ENCODE data around the gene RTBDN. TPM values are rescaled to one million over a fixed set of nuclear protein-coding genes. Genes with fewer than 3 reads are reported as not detected.

RTBDN gene
- 0.21 and 1.6 TPM in 2 replicates for total RNA-seq (2014; rRNA removed; shearing (Covaris generic))
- 3.6 and 4.3 TPM in 2 replicates for polyA plus RNA-seq (2015; cell fraction: cytosol; rRNA removed)
- 0.14 TPM in 1 of 2 replicates, not detected in the other for polyA plus RNA-seq (2015; cell fraction: nucleus; rRNA removed)

DNA sequence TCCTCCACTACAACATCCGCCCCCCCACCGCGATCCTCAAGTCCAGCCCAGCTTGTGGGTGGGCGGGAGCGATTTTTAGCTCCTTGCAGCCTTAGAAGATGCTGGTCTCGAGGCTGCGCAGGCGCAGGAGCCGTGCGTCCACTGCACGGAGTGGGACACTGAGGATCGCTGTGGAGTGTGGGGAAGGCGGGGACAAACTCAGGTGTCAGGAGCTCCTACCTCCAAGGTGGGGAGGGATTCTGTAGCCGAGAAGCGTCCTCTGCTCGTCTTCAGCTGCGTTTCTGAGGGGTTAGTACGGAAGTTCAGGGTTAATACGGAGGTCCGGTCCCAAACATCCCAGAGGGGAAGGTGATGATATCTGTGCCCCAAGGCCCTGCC, at the start of gene RTBDN:
Gene RTBDN (minus strand): TSS at position 14 of the 378 bp plus-strand sequence. CDS start 4,600 bp downstream, outside the sequence.
- in situ Hi-C loops (cut with HindIII; ENCODE audit: low pct_unique_long_range_greater_than_20kb, low sequenced_read_pairs), result no loop called here
- peak; percentile 28 for DNase-seq (ENCODE audit: low read depth, low spot score)

DNA sequence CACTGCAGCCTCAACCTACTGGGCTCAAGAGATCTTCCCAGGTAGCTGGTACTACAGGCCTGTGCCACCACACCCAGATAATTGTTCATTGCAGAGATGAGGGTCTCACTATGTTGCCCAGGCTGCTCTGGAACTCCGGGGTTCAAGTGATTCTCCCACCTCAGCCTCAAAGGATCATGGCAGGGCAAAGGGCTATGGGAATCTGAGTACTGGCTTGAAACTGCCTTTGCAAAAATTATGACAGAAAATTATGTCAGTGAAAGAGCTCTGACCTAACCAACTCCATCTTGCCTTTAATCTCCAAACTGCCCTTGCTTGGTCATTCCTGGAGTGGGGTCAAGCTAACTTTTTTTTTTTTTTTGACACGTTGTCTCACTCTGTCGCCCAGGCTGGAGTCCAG, 48.2 kb upstream of the RTBDN start:
- in situ Hi-C loops (cut with HindIII; ENCODE audit: low pct_unique_long_range_greater_than_20kb, low sequenced_read_pairs), result no loop called here
- DNase-seq (ENCODE audit: low read depth, low spot score), result no peak

DNA sequence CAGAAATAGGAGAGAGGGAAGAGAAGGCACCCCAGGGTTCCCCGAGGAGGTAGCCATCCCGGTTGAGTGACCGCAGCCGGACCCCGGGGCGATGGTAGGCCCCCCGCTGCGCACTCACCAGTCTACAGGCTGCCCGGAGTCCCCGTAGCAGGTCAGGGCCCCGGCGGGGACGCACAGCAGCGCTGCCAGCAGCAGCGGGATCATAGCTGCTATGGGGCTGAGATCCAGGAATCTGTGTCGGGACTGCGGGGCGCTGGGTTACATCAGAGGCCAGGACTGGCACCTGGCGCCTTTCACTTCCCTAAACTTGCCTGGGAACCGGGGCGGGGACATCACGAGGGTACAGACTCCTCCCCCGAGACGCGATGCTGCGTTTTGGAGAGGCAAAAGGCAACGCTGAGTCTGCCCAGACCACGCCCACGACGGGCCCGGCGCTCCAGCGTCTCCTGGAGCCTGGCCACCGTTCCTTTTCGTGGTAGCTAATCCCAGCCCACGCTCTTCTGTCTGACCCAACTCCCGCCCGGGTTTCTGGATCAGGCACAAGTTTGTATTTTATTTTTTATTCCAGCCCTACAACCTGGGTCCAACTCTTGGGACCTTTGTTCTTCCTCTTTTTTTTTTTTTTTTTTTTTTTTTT, 46.9 kb upstream of the RTBDN start, which contains the start of gene DNASE2:
Gene DNASE2 (minus strand): TSS at position 278 of the 637 bp plus-strand sequence. CDS start 74 bp downstream, at position 204.
- in situ Hi-C loops (cut with HindIII; ENCODE audit: low pct_unique_long_range_greater_than_20kb, low sequenced_read_pairs), result no loop called here

DNA sequence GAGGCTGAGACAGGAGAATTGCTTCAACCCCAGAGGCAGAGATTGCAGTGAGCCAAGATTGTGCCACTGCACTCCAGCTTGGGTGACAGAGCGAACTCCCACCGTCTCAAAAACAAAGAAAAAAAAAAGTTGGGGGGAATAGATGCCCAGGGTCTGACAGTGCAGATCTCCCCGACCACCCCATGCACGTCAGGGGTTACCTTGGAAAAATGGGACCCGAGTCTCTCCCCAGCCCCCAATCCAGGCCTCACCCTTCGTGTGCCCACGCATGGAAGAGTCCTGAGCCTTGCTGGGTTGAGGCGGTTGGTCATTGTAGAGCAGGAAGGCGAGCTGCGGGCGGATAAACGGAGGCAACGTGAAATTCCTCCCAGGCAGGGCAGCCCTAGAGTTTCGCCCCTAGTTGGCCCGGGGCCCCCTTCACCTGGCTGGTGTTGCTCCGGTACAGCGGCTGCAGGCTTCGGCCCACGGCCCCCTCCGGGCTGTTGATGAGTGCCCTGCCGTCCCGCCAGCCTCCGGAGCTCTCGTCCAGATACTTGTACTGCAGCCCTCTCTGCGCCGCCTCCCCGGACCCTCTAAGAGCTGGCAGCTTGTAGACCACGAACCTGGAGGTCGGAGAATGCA, 46.3 kb upstream of the RTBDN start:
- DNase-seq (ENCODE audit: low read depth, low spot score), result peak; percentile 18
- in situ Hi-C loops (cut with HindIII; ENCODE audit: low pct_unique_long_range_greater_than_20kb, low sequenced_read_pairs), result no loop called here

More for the DNA sequence above, 46.9 kb upstream of the RTBDN start, which contains the start of gene DNASE2:
- peak; percentile 93 for DNase-seq (ENCODE audit: low read depth, low spot score)

DNA sequence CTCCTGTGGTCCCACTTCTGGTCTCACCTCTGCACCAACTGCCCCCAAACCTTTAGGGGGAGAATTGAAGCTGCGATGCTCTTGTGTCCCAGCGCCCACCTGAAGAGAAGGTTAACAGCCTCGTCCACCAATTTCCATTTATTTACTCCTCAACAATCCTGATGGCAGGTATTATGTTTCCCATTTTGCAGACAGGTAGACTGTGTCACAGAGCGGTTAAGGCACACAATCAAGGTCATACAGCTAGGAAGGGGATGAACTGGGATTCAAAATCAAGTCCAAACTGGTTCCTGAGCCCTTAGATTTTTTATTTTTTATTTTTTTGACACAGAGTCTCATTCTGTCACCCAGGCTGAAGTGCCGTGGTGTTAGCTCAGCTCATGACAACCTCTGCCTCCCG, 40.7 kb upstream of the RTBDN start:
- no peak for DNase-seq (ENCODE audit: low read depth, low spot score)
- in situ Hi-C loops (cut with HindIII; ENCODE audit: low pct_unique_long_range_greater_than_20kb, low sequenced_read_pairs), result no loop called here

DNA sequence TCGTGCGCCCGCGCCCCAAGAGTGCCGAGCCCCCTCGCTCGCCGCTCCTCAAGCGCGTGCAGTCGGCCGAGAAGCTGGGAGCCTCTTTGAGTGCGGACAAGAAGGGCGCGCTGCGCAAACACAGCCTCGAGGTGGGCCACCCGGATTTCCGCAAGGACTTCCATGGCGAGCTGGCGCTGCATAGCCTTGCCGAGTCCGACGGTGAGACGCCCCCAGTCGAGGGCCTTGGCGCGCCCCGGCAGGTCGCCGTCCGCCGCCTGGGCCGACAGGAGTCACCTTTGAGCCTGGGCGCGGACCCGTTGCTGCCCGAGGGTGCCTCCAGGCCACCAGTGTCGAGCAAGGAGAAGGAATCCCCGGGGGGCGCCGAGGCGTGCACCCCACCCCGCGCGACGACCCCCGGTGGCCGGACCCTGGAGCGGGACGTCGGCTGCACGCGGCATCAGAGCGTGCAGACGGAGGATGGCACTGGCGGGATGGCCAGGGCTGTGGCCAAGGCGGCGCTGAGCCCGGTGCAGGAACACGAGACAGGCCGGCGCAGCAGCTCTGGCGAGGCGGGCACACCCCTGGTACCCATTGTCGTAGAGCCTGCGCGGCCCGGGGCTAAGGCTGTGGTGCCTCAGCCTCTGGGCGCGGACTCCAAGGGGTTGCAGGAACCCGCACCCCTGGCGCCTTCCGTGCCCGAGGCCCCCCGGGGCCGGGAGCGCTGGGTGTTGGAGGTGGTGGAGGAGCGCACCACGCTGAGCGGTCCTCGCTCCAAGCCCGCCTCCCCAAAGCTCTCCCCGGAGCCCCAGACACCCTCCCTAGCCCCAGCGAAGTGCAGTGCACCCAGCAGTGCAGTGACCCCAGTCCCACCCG, 39.7 kb upstream of the RTBDN start:
- in situ Hi-C loops (cut with HindIII; ENCODE audit: low pct_unique_long_range_greater_than_20kb, low sequenced_read_pairs), result no loop called here
- no peak for DNase-seq (ENCODE audit: low read depth, low spot score)

DNA sequence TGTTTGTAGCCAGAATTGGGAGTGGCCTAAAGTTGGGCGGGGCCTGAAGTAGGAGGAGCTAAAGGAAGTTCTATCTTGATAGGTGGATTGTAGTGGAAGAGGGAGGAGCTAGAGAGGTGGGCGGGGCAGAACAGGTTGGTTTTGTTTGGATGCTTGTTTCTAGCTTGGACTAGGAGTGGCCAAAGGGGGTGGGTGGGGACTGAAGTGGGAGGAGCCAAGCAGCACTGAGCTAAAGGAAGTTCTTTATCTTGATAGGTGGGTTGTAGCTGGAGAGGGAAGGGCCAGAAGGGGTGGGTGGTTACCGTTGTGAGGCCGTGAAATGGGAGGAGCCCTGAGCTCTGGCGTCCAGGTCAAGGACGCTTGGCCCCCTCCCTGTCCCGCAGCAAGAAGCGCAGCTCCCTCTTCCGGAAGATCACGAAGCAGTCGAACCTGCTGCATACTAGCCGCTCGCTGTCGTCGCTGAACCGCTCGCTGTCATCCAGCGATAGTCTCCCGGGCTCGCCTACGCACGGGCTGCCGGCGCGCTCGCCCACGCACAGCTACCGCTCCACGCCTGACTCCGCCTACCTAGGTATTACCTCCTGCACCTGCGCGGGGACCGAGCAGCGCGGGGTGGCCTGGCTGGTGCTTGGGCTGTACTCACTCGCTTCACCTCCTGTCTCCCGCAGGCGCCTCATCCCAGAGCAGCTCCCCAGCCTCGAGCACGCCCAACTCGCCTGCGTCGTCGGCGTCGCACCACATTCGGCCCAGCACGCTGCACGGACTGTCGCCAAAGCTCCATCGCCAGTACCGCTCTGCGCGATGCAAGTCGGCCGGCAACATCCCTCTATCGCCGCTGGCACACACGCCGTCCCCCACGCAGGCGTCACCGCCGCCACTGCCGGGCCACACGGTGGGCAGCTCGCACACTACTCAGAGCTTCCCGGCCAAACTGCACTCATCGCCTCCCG, 38.8 kb upstream of the RTBDN start:
- DNase-seq (ENCODE audit: low read depth, low spot score), result peak; percentile 47
- in situ Hi-C loops (cut with HindIII; ENCODE audit: low pct_unique_long_range_greater_than_20kb, low sequenced_read_pairs), result no loop called here

DNA sequence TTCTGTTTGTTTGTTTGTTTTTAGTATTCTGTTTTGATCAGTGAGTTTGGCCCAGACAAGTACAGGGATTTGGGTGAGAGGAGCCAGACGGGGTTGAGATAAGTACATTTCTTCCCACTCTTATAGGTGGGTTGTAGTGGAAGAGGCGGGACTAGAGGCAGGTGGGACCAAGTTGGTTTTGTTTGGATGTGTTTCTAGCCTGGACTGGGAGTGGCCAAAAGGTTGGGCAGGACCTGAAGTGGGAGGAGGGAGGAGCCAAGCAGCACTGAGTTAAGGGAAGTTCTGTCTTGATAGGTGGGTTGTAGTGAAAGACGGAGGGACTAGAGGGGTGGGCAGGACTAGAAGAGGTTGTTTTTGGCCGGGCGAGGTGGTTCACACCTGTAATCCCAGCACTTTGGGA, 37.9 kb upstream of the RTBDN start:
- in situ Hi-C loops (cut with HindIII; ENCODE audit: low pct_unique_long_range_greater_than_20kb, low sequenced_read_pairs), result no loop called here
- DNase-seq (ENCODE audit: low read depth, low spot score), result peak; percentile 10

DNA sequence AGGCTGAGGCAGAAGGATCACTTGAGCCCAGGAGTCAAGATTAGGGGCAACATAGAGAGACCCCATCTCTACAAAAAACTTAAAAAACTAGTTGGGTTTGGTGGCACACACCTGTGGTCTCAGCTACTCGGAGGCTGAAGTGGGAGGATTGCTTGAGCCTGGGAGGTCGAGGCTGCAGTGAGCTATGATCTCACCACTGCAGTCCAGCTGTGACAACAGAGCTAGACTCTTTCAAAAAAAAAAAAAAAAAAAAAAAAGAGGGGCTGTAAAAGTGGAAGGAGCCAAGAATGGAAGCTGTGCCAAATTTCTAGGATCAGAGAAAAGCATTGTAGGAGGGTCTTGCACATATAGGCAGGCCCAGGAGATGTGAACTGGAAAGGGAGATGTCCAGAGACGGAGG, 37.3 kb upstream of the RTBDN start:
- in situ Hi-C loops (cut with HindIII; ENCODE audit: low pct_unique_long_range_greater_than_20kb, low sequenced_read_pairs), result no loop called here
- no peak for DNase-seq (ENCODE audit: low read depth, low spot score)

DNA sequence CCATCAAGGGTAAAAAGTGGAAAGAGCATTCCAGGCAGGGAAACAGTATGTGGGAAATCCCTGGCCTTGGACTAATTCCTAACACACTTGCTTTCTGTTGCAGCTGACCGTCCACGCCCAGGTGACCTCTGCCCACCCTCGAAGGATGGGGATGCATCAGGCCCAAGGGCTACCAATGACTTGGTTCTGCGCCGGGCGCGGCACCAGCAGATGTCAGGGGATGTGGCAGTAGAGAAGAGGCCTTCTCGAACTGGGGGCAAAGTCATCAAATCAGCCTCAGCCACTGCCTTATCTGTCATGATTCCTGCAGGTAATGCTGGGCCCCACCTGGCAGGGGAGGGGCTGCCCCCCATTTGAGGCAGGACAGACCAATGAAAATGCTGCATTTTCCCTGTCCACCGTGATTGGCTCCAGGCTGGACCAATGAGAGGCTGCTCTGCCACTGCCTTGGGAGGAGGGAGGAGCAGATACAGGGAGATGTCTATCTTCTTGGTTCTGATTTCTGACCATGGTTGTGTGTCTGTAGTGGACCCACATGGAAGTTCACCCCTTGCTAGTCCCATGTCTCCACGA, 34.2 kb upstream of the RTBDN start:
- in situ Hi-C loops (cut with HindIII; ENCODE audit: low pct_unique_long_range_greater_than_20kb, low sequenced_read_pairs), result no loop called here
- peak; percentile 13 for DNase-seq (ENCODE audit: low read depth, low spot score)

DNA sequence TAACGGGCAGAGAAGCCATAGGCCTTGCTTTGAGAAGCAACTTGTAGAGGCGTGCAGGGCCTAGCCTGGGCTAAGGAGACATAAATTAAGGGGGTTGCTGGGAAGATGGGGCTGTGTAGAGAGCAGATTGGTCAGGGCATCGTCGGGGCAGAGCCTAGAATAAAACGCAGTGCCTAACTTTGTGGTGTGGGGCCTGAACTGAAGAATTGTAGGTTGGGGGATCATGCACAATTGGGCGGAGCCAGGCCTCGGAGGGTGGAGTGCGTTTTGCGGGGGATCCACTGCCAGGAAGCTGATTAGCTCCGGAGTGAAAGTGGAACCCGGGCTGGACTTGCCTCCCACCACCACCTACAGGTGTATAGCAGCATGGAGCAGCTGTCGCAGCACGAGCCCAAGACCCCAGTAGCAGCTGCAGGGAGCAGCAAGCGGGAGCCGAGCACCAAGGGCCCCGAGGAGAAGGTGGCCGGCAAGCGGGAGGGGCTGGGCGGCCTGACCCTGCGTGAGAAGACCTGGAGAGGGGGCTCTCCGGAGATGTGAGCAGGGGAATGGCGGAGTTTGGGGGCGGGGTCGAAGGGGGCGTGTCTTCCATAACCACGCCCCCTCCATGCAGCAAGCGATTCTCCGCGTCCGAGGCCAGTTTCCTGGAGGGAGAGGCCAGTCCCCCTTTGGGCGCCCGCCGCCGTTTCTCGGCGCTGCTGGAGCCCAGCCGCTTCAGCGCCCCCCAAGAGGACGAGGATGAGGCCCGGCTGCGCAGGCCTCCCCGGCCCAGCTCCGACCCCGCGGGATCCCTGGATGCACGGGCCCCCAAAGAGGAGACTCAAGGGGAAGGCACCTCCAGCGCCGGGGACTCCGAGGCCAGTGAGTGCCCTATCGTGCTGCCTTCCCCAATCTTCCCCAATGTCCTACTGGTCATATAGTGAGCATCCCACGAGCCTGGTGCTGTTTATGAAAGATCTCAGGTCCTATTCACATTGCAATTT, 33.0 kb upstream of the RTBDN start:
- in situ Hi-C loops (cut with HindIII; ENCODE audit: low pct_unique_long_range_greater_than_20kb, low sequenced_read_pairs), result no loop called here
- no peak for DNase-seq (ENCODE audit: low read depth, low spot score)

DNA sequence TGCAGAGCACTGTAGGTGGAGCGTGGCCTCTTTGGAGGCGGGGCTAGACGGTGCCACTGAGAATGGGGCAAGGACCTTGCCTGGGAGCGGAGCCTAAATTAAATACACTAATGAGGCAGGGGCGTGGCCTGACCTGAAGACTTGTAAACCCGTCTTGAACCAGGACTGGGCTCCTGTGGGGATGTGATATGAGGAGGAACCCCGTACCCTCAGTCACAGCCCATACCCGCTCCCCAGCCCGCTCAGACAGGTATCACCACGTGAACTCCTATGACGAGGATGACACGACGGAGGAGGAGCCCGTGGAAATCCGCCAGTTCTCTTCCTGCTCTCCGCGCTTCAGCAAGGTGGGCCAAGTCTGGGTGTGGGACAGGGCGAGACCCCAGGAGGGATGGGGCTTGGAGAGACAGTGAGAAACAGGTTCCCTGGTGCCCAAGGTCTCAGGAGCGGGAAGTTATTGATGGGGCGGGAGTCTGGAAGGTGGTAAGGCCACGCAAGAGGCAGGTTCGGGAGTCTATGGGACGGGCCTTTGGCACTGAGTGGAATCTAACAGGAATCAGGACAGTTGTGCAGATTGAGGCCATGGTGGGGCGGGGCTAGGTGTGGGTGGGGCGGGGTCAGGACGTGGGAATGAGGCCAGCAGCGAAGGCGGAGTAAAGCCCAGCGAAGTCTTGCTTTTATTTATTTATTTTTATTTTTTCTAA, 32.2 kb upstream of the RTBDN start:
- in situ Hi-C loops (cut with HindIII; ENCODE audit: low pct_unique_long_range_greater_than_20kb, low sequenced_read_pairs), result no loop called here
- no peak for DNase-seq (ENCODE audit: low read depth, low spot score)

DNA sequence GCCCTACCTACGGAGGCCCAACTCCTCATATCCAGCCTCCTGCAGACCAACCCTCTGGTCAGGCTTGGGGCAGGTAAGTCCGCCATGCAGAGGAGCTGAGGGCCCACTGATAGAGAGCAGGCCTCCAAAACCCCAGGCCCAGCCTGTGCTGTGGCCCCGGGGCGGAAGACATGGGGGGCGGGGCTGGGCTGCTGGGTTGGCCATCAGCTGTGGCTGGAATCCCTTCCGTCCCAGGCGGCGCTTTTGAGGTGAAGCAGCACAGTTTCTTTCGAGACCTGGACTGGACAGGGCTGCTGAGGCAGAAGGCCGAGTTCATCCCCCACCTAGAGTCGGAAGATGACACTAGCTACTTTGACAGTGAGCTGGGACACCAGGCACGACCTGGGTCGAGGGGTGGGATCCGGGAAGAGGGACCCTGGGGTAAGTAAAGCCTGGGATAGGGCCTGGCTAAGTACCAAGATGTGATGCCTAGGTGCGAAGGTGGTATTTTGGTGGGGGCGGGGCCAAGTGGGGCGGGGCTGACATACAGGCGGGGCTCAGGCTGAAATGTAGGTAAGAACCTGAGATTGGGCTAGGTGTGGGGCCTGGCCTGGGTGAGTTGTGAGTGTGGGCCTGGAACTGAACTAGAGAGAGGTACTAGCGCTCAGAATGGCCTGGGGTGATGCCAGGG, 31.5 kb upstream of the RTBDN start:
- in situ Hi-C loops (cut with HindIII; ENCODE audit: low pct_unique_long_range_greater_than_20kb, low sequenced_read_pairs), result no loop called here
- DNase-seq (ENCODE audit: low read depth, low spot score), result no peak

DNA sequence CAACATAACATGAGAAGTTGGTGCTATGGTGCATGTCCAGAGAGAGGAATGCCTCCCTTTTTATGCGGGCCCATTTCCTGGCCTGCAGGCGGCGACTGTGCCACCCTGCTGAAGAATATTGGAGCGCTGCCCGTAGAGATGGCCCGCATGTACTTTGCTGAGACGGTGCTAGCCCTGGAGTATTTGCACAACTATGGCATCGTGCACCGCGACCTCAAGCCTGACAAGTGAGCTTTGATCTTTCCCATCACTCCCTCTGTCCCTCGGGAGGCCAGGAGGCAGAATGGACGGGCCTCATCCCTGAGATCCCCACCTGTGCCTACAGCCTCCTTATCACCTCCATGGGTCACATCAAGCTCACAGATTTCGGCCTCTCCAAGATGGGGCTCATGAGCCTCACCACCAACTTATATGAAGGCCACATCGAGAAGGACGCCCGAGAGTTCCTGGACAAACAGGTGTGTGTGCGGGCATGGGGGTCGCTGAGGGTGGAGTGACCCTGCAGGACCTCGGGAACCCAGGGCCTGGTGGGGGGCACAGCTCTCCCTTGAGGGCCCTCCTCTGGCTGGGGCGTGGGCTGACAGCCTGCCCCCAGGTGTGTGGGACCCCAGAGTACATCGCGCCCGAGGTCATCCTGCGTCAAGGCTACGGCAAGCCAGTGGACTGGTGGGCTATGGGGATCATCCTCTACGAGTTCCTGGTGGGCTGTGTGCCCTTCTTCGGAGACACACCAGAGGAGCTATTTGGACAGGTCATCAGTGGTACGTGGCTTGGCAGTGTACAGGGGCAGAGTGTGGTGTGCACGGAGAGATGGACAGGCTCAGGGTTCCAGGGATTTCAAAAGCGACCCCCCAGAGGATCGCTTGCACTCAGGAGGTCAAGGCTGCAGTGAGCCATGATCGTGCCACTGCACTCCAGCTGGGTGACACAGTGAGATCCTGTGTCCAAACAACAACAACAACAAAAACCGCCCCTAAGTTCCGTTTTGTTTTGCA, 30.6 kb upstream of the RTBDN start:
- in situ Hi-C loops (cut with HindIII; ENCODE audit: low pct_unique_long_range_greater_than_20kb, low sequenced_read_pairs), result no loop called here
- peak; percentile 28 for DNase-seq (ENCODE audit: low read depth, low spot score)

All from SK-MEL-5 (cell line).